Hair follicular keratinocyte (primary cell): ENCODE measurements around the gene MED7. TPM values are rescaled to one million over a fixed set of nuclear protein-coding genes. Genes with fewer than 3 reads are reported as not detected.

ENCODE experiments used
- total RNA-seq: library from RNA; depleted of rRNA; stranded (reverse); fragments of >200 nt; gene quantifications from 2 replicates; pipeline ENCODE4 v1.2.3, GENCODE V29; 2015

The MED7 gene
- total RNA-seq, result 9.4 and 12.8 TPM in 2 replicates

GRCh38 chr5:157142317-157143126 lies at the start of gene MED7:
MED7 (minus strand) TSS chr5:157142865; CDS start chr5:157139431, 3,434 bp downstream.

GRCh38 chr5:157180374-157181264 lies 38.0 kb upstream of the MED7 start, which contains the start of gene ITK:
ITK (plus strand) TSS chr5:157180840; CDS start chr5:157180978, 138 bp downstream.

GRCh38 chr5:157166214-157167213 lies 23.8 kb upstream of the MED7 start, which contains the start of gene GARIN3:
GARIN3 (minus strand) TSS chr5:157166264; CDS start chr5:157166168, 96 bp downstream.

GRCh38 chr5:157108976-157109375 lies 33.7 kb downstream of the MED7 start, which contains the start of gene HAVCR2:
HAVCR2 (minus strand) TSS chr5:157109044; CDS start chr5:157108983, 61 bp downstream.

Other genes with a start within 250 kb of the MED7 start
- not detected in 2 replicates for gene TIMD4, start 179.6 kb downstream of the MED7 start, total RNA-seq
- gene HAVCR1, start 83.7 kb downstream of the MED7 start, total RNA-seq, result not detected in 2 replicates
- gene HAVCR2, start 33.8 kb downstream of the MED7 start, total RNA-seq, result not detected in 2 replicates
- not detected in 2 replicates for gene GARIN3, start 23.4 kb upstream of the MED7 start, total RNA-seq
- not detected in 2 replicates for gene ITK, start 38.0 kb upstream of the MED7 start, total RNA-seq
- gene CYFIP2, start 123.3 kb upstream of the MED7 start, total RNA-seq, result 0.86 and 5.6 TPM in 2 replicates